NCI-H2171 (cell line): Measurements from ENCODE around the gene DCTPP1.

Experiments used
- DNase-seq: peaks from one replicate; lab custom pipeline; 2025; lab: John Stamatoyannopoulos, UW

The DCTPP1 gene

GRCh38 chr16:30381291-30382041 is 48.4 kb downstream of the DCTPP1 start:
- no peak for DNase-seq

DNA sequence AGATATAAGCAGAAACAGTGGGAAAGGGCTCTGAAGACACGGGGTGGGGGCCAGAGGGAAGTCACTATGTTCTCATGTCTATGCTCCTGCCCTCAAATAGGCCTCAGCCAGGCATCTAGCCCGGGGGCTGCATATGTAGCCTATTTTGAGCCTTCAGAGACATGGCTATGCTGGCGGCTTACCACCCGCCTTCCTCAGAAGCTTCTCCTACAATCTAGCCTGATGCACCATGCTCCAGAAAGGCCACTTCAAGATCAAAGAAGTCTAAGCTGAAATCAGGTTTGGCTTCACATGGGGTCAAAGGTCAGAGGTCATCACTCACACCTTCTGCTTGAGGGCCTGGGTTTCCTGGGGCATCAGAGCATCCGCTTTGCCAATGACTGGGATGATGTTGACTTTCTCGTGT is 49.0 kb downstream of the DCTPP1 start:
- DNase-seq = no peak

- DNase-seq = no peak
These were observed 49.6 kb downstream of the DCTPP1 start for GRCh38 chr16:30380072-30380802.

DNA sequence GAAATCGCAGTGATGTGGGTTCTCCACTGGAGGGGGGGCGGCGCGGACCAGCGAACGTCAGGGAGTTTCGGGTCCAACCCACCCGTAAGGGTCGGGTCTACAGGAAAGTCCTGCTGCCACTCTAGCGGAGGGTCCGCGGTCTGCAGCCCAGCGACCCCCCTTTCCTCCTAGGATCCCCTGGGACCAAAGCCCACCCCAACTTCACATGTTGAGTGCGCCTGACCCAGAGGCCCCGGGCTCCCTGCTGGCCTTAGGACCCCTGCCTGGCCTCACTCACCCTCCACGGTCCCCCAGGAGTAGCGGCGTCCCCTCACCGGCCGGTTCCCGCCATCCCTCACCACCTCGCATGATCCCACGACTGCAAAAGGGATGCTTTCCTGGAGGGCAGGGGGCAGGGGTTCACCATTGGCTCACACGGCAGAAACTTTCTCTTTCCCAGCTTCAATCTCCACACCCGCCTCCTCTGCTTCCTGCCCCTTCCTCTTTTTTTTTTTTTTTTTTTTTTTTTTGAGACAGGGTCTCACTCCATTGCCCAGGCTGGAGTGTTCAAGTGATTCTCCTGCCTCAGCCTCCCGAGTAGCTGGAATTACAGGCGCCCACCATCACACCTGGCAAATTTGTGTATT is 50.6 kb downstream of the DCTPP1 start:
- DNase-seq = no peak

GRCh38 chr16:30378236-30379157 is 51.3 kb downstream of the DCTPP1 start:
- peak; percentile 98 for DNase-seq

GRCh38 chr16:30377812-30378235 is 52.0 kb downstream of the DCTPP1 start:
- peak; percentile 85 for DNase-seq

- no peak for DNase-seq
These were observed 52.6 kb downstream of the DCTPP1 start for GRCh38 chr16:30377050-30377811.

- no peak for DNase-seq
These were observed 53.3 kb downstream of the DCTPP1 start for GRCh38 chr16:30376461-30376902.

GRCh38 chr16:30375864-30376263 is 54.0 kb downstream of the DCTPP1 start:
- no peak for DNase-seq

GRCh38 chr16:30374538-30374937 is 55.3 kb downstream of the DCTPP1 start, which contains the start of gene MYL11:
Gene MYL11 (plus strand): TSS chr16:30374802. CDS start chr16:30374858, 56 bp downstream.
- DNase-seq = no peak
